Kidney epithelial cell (primary cell): Measurements from ENCODE around the gene CENPO. TPM values are rescaled to one million over a fixed set of nuclear protein-coding genes. Genes with fewer than 3 reads are reported as not detected.

Experiments
- DNase-seq: peaks from one replicate; pipeline ENCODE4 v3.0.0-alpha.2; 2010; ENCODE audit warnings: low read depth
- H3K27me3 ChIP-seq: 2 replicates; pipeline ENCODE4 v1.6.0; 2011; ENCODE audit warnings: low read length; ENCODE audit not compliant: control insufficient read depth, insufficient read depth
- H3K36me3 ChIP-seq: 2 replicates; pipeline ENCODE4 v1.5.1; 2011; ENCODE audit warnings: low read length; ENCODE audit not compliant: control insufficient read depth, insufficient read depth
- H3K4me3 ChIP-seq: 2 replicates; pipeline ENCODE4 v1.5.1; 2011; ENCODE audit warnings: low read depth, mild to moderate bottlenecking, control low read depth, low read length
- CTCF ChIP-seq: IDR thresholded peaks from 2 replicates; pipeline ENCODE4 v1.5.1; 2011; ENCODE audit warnings: mild to moderate bottlenecking, moderate library complexity, low read length, control low read depth, inconsistent platforms; ENCODE audit not compliant: insufficient read depth, poor library complexity, severe bottlenecking
- total RNA-seq: library from RNA; depleted of rRNA; stranded (reverse); fragments of >200 nt; gene quantifications from 2 replicates; pipeline ENCODE4 v1.2.3, GENCODE V29; 2015

CENPO gene
- total RNA-seq, 1 donor from 2014 or later = 10.9 TPM

GRCh38 chr2:24845691-24846090 is 52.5 kb downstream of the CENPO start:
- Histone ChIP-seq H3K36me3 (no peaks in the 10 kb centered on the region), H3K27me3 (no peaks in the 10 kb centered on the region), H3K4me3 (no peak overlapping the region)
- no peak for DNase-seq
- TF ChIP-seq CTCF = no peak

GRCh38 chr2:24850944-24851343 is 57.7 kb downstream of the CENPO start:
- no peak for DNase-seq
- H3K27me3 ChIP-seq = no peaks in the 10 kb centered on the region
- TF ChIP-seq CTCF = no peak
- no peak overlapping the region for H3K4me3 ChIP-seq
- H3K36me3 ChIP-seq = no peaks in the 10 kb centered on the region

- Histone ChIP-seq H3K36me3 (no peaks in the 10 kb centered on the region), H3K27me3 (no peaks in the 10 kb centered on the region)
- TF ChIP-seq CTCF = no peak
Measured at GRCh38 chr2:24852026-24852425, 58.8 kb downstream of the CENPO start.

GRCh38 chr2:24852431-24853020 is 59.3 kb downstream of the CENPO start:
- DNase-seq = no peak
- no peak for TF ChIP-seq CTCF
- no peaks in the 10 kb centered on the region for H3K36me3 ChIP-seq
- H3K4me3 ChIP-seq = no peak overlapping the region
- no peaks in the 10 kb centered on the region for H3K27me3 ChIP-seq

More at GRCh38 chr2:24852026-24852425, 58.8 kb downstream of the CENPO start:
- DNase-seq = no peak
- H3K4me3 ChIP-seq = no peak overlapping the region

- no peak for DNase-seq
- H3K27me3 ChIP-seq = no peaks in the 10 kb centered on the region
- TF ChIP-seq CTCF = no peak
- no peak overlapping the region for H3K4me3 ChIP-seq
- H3K36me3 ChIP-seq = no peaks in the 10 kb centered on the region
Measured at GRCh38 chr2:24853046-24853445, 59.8 kb downstream of the CENPO start.

- TF ChIP-seq CTCF = no peak
- Histone ChIP-seq H3K4me3 (no peak overlapping the region), H3K36me3 (no peaks in the 10 kb centered on the region), H3K27me3 (no peaks in the 10 kb centered on the region)
- no peak for DNase-seq
Measured at GRCh38 chr2:24853996-24854395, 60.8 kb downstream of the CENPO start.
